NCI-H510A (cell line): ENCODE data around the gene CYREN.
"Not testable (repeated sequence)": the region's sequence is repeated elsewhere in the genome, so short reads cannot be mapped to it uniquely, and the experiment has no call there.

ENCODE experiments used
- DNase-seq: peaks from one replicate; lab custom pipeline; 2025; lab: John Stamatoyannopoulos, UW

The CYREN gene, protein sequence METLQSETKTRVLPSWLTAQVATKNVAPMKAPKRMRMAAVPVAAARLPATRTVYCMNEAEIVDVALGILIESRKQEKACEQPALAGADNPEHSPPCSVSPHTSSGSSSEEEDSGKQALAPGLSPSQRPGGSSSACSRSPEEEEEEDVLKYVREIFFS

DNA sequence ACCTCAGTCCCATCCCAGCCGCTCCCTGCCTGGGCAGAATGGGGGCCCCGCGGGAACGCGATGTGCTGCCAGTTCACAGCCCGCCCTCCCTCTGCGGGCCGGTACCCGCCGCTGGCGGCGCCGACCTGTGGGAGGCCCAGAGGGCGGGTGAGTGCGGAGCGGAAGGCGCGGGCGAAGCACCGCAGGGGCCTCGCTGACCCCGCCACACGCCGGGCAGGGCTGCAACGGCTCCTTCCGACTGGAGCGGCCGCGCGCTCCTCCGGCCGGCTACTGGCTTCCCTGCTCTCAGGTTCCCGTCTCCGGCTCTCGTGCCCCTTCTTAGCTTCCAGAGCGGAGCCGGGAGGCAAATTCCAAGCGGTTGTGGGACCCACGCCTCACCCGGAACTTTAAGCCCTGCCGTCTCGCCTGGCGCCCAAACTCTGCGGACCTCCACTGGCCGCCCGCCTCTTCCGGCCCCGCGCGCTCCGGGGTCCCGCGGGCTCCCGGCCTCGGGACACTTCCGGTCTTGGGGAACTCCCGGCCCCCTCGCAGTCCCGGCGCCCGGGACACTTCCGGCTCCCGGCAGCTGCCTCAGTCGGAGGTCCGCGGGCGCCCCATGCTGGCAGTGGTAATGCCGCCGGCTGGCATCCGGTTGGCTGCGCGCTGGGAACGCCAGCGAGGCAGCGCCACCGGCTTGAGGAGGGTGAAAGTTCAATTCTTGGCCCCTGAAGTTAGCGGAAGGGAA lies at the start of gene CYREN:
Gene CYREN, minus strand, starts transcription at position 434 of the 724 bp plus-strand sequence. CDS start 1,785 bp downstream, outside the sequence.
- DNase-seq, result peak; percentile 87

DNA sequence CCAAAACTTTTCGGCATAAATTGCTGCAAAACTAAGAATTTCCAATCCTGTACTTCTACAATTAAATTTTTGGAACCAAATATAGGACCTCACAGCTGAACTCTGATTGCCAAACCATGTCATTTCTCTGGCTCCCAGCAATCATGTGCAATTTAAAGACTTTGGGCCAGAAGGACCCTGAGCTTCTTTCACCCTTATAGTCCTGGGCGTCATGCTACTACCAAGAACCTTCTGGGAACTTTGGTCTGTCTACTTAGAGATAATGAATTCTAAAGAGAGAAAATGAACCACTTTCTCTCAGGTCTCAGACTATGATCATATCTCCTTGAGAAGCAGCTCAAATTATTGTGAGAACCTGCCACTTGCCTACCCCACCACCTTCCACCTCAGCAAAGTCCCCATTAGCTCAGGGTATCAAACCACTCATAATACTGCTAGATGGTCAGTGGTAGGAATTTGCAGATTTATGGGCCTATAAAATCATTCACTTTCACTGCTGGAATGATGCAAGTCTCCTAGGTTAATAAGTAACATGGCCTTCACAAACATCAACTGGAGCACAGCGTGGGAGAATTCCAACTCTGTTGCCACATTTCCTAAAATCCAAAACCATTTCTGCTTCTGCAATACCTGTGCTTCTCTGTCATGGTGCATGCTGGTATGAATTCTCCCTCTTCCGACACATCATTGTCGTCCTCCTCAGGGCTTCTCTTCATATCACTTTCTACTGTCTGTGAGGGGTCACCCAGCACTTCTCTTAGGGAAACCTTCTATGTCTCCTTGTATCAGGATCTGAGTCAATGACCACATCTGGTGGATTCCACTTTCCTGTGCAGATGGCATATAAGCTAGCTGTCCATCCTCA lies 47.4 kb upstream of the CYREN start:
- no peak for DNase-seq

DNA sequence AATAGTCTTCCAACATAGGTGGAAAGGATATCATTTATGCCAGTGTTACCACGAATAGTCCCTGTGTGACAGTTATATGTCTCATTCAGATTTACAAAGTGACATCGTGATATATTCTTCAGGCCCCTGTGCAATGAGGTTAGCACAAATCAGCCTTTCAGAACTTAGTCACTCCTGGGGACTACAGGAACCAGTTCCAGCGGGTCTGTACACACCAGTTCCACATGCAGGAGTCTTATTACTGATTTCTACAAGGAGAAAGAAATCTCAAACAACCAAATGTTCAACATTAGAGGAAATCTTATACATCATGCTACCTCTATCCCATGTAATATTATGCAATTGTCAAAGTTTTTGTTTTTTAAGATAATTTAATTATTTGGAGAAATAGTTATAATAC lies 45.2 kb upstream of the CYREN start:
- DNase-seq, result no peak

DNA sequence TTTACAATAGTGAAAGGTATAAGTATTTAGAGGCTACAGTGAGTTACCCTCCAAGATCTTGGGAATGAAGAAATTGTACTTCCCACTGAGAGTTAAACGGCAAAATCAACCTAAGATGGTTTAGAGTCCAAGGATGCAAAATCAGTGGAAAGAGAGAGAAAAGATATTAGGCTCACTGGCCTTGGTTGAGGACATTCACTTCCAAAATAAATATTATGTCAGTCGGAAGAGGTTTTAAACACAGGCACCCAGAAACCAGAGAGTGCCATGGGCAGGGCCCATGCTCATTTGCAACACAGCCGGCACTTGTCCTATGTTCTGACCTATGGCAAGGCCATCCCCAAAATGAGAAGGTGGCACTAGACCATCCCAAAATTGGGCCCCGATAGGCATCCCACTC lies 44.7 kb upstream of the CYREN start:
- no peak for DNase-seq

DNA sequence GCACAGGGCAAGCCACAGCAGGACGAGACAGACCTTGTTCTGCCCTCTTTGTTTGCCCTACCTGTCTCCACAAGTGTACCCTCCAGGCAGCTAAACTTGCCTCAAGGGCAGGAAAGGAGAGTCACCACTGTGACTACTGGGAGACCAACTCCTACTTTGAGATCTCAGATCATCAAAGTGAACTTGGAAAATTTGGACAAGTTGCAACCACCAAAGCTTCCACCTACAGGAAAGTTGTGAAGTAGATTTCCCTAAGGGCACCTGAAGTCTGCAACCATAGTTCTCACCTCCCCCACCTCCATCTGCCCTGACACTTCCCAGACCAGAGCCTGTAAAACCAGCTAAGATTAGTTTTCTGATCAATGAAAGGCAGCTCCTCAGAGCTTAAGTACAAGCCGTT lies 43.3 kb upstream of the CYREN start:
- DNase-seq, result no peak

DNA sequence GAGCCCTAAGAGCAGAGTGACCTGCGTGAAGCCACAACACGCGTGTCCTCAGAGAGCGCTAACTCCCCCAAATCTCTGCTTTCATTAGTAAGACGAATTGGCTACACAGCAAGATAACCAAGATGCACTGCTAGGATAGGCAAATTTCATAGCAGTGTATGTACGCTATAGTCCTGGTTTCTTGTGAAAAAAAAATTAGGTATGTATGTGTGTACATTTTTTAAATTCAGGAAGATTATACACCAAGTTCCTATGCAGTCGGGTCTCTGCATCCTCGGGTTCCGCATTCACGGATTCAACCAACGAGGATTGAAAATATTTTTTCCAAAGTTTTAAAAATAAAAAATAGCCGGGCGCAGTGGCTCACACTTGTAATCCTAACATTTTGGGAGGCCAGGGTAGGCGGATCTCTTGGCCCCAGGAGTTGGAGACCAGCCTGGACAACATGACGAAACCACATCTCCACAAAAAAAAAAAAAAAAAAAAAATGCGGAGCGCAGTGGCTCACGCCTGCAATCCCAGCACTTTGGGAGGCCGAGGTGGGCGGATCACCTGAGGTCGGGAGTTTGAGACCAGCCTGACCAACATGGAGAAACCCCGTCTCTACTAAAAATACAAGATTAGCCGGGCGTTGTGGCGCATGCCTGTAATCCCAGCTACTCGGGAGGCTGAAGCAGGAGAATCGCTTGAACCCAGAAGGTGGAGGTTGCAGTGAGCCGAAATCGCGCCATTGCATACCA lies 41.6 kb upstream of the CYREN start:
- DNase-seq, result not testable (repeated sequence)

DNA sequence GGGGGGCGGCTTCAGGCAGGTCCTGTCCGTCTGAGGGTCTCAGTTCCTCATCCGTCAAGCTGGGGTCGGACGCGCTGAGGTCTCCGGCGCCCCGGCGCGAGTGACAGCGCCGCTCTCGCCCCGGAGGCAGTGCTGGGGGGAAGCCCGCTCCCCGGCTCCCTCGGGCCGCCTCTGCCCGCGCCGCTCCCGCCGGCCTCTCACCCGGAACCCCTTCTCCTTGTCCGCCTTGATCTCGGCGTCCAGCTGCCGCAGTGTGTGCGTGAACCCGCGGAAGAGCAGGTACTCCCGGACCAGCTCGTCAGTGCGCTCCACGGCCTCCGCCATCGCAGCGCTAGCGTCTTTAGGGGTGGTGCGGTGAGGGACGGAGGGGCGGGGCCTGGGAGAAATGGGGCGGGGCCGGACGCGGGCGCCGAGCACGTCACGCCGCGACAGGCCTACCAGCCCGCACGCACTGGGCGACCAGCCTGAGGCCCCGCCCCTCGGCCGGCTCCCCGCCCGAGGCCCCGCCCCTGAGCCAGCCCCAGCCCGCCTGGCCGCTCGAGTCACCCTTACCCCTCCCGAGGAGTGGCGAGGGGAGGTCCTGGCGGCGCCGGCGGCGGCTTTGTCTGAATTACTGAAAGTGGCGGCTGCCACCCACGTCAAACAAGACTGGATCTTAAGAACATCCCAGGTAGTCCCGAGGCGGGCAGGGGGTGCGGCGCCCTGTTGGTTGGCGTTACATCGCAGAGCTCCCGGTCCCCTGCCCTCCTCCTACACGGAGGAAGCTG lies 40.9 kb upstream of the CYREN start, which contains the start of gene WDR91:
Gene WDR91, minus strand, starts transcription at position 348 of the 767 bp plus-strand sequence. Its CDS starts 24 bp downstream, at position 324.
- DNase-seq, result peak; percentile 58

DNA sequence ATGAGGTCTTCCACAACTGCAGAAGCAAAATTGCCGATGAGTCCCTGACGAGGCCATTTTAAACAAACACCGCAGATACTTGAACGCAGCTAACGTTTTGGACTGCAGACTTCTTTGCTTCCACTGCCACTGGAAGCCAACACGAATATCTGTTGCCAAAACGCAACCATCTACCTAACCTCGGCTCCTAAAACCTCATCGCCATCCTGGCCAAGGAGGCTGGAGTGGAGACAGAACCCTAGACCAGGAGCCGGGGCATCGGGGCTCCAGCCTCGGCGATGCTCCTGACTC lies 40.3 kb upstream of the CYREN start:
- no peak for DNase-seq

DNA sequence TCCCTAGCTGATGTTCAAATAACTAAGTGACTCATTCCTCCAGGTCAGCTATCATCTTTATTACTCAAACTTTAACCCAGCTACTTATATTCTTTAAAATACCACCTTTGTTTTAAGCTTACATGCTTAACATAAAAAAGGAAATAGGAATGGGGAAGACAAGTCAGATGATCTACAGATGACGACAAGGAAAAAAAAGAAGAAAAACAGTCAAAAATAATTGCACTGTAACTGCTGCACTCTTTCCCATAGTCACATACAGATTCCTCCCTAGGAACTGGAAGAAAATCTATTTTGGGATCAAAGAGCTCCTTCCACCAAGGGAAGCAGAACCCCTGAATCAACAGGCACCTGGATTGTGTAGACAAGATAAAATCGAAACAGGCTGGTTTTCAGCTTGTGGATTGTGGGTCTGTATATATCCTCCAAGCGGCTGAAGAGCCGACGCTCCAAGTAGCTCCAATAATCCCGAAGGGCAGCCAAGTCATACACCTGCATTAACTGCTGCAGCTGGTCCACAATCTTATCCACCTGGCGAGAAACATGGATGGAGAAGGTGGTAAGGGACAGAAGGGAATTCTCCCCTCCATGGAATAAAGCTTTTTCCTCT lies 38.8 kb upstream of the CYREN start:
- no peak for DNase-seq

DNA sequence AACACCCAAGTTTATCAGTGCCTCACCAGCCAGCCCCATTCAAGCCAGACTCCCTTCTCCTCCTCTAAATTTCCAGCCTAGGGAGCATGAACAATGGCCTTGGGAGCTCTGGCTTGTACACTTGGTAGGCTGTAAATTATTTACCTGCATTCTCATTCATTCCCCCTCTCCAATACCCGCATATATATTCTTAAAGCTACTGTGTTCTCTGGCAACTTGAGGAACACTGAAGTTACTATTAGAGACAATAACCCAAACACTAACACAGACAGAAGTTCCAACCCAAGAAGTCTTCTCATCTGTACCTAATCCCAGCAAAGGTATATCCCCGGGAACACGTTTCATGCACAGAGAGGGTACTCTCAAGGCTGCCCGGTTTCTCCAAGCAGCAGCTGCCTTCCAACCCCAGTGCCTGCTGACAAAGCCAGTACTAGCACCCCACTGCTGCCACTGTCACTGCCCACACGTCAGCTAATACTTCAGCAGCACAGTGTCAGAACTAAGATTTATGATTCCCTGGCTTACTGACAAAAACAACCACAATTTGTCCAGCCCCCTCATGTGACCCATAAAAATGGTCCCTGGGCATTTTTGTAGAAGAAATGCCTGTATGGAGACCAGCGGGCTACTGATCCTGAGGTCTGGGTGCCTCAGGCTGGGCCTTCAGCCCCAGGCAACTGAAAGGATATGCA lies 37.7 kb upstream of the CYREN start:
- DNase-seq, result no peak

DNA sequence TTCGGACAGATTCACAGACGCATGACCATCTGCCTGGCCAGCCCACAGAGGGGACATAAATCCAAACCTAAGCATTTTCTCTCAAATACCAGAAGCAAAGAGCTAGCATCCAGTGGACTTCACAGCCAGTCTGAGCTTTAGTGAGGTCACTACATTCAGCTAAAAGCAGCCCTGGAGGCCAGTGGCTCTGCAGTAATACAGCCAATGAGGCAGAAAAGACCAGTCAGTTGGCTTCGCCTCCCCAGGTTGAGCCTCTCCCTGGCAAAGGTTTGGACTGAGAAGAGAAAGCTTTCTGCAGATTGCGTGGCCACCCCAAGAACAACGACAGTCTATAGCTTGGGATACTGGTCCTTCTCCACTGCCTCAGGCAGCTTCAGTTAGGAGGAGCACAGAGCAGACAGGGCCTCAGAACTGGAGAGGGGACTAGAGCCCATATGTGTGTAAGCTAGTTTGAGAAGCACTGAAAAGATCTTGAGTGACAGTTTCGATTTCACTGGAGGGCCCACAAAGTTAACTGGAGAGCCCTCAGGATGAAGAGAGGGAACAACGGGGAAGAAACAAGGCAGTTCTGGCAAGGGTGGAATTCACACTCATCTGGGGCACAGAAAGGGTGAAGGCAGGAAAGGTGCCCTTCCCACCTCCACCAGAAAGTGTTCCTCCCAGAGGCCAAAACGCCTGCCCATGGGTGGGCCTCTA lies 37.0 kb upstream of the CYREN start:
- DNase-seq, result no peak

DNA sequence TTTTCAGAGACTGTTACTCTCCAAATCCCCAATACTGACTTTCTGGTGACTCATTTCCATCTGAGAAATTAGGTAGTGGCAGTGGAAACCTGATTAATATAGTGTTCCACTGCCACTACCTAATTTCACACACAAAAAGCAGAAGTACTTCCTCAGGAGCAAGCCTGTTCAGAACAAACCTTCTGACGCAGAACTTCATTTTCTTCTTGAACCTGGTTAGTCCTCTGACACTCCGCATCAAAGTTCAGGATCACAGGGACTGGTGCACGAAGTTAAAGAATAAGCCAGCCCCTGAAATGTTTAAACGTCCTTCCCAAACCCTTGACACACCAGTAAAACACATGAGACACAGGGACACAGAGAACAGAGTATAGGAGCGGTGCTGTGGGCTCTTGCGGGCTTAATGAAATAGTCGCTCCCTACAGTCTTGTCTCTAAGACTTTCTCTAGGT lies 36.5 kb upstream of the CYREN start:
- no peak for DNase-seq

DNA sequence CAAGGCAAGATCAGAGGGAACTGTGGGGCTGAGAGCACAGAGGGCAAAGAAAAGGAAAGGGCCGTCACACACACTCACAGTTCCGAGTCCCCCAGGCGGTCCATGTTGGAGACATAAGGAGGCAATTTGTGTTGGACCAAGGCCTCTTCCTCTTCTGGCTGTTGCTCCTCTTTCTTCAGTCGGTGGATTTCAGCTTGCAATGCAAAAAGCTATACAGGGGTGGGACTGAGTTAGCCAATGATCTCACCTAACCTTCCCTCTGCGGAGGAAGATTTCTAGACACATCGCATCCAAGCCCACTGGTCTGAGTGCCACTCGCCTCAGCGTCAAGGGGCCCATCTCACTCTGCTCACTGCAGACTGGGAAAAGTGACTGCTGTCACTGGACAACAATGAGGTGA lies 35.3 kb upstream of the CYREN start:
- no peak for DNase-seq

DNA sequence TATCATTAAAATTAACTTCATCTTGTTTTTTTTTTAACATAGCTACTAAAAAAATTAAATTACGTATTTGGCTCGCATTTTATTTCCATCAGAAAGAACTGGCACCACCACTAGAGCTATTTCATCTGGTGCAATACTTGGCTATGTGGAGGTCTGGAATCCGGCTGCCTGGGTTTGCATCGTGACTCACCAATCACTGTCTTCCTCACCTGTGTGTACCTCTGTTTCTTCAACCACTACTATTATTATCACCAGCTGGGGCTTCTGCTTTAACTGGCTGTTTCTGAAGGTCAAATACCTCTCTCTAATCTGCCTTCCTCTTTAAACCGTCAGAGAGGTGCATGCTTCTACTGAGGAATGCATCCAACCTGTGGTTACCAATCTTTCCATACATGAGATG lies 34.4 kb upstream of the CYREN start:
- no peak for DNase-seq

DNA sequence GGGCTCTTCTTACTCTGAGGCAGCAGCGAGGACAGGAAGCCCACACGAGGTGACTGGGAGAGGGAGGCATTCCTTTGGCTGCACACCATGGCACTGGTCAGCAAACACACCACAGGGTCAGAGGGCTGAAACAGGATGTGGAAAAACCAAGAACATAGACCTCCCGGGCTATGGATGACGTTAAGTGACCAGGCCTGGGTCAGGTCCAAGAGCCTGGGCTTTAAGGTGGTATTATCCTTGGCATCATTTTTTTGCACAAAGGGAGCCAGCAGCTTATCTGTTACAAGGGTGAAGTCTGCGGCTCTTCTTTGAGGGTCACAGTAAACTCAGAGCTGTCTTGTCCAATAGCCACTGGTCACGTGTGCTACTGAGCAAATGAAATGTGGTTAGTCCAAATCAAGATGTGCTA lies 33.8 kb upstream of the CYREN start:
- no peak for DNase-seq

DNA sequence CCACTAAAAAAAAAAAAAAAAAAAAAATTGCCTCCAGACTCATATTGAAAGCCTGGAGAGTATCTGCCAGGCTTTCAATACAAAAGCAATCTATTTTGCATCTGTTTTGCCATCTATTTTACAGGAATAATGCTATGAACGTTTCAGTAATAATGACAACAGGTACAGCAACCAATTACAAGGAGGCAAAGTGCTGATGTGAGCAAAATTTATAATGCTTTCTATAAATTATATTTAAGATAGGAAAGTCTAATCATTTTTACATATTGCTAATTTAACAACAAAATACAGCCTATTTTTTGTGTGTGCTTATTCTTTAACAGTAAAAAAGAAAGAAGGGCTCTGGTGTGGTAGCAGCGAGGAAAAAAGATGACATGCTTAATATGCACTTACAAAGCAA lies 30.8 kb upstream of the CYREN start:
- no peak for DNase-seq

DNA sequence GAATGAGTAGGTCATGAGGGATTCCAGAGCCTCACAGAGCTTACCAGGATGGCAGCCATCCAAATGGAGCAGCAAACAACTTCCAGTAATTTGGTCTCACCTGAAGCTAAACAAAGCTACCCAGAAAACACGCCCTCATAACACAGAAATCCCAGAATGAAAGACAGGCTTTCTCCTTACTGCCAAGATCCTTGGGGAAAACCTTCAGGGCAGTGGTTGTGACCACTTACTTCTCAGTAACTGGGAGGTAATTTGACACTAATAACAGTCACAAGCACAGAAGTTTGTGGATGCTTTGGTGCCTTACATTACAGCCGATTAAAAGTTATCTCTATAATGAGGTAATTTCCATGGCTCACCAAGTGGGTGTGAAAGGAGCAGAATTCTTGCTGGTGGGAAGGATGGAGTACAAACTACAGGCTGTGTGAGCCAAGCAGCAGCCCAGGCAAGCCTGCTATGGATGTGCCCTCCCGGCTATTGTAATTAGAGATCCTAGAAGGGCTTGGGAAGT lies 30.4 kb upstream of the CYREN start:
- no peak for DNase-seq

DNA sequence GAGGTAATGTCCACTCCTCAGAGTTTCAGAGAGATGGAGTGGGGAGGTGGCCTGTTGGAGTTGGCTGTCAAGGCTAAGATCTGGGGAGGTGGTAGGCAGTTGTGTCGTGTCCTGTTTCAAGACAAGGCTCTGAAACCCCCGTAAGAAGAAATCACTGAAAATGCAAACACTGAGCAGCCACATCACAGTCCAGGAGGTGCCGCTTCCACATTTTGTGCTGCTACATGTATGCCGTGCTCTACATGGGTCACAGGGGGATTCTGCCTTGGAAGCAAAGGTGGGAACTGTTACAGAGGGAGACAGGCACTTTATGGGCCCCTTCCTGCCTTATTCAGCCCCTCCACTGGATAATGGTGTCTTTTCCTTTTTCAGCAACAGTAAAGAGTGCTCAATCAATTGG lies 28.9 kb upstream of the CYREN start:
- no peak for DNase-seq

DNA sequence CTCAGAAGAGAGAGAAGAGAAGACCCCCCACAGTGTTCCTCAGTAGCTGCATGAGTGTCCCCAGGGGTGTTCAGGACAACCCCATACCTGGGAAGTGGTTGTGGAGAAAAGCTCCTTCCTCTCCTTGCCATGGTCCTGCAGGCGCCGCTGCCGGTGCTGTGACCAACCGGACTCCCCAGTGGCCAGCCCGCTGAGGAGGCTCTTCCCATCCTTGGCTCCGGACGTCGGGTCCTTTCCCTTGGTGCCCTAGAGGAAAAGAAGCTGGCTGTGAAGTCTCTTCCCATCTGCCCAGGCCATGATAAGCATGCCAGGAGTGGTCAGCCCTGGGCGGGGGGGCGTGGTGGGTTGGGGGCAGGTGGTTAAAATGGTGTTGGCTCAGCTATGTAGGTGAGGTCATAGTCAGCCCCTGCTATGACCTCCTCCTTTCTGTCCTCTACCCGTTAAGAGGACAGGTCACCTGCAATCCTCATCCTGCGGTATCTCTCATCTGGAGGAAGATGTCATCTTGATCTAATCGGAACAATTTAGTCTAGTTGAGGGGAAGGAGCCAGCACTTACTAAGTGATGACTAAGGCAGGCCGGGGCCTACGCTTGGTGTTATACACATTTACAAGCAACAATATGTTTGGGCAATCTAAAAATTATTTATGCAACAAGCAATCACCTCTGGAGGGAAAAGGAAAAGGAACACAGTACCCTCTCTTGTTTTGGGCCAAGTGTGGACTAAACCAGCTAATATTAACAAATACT lies 27.6 kb upstream of the CYREN start:
- DNase-seq, result no peak
